ENCODE measurements around the gene NARF.

DNA sequence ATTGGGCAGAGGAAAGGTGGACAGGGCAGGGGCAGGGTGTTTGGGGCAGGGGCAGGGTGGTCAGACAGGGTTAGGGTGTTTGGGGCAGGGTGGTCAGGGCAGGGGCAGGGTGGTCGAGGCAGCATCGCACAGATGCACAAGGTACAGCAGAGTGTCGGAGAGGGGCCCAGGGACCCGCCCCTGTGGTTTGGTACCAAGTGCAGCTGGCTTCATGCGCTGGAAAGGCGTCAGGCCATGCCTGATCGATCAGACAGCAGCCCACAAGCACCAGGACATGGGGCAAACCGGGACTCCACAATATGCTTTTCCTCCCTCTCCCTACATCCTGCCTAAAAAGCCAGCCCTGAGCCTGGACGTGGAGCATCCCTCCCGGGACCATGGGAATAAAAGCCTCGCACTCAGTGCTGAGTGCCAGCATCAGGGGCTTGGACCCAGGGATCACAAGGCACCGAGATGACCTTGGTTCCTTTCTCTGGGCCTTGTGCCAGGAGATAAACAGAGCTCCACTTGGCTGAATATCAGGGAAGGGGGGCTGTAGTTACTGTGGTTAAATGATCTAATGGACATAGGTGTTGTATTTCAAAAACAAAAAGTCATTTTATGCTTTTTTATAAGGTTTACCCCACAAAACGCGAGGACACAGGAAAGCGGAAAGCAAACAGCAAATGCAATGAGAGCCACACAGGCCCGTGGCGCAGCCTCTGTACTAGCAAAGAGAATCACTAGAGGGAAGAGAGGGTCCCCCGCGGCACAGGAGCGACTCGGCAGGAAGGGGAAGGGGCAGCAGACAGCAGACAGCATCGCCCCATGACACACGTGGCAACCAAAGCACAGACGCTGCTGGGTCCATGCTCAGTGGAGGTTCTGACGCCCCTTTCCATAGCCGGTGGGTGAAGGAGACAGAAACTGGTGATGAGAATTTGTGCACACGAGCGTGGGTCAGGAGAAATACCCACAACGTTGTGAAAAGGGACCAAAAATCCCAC, 45.7 kb upstream of the NARF start:
- TF ChIP-seq, protein P1, sequence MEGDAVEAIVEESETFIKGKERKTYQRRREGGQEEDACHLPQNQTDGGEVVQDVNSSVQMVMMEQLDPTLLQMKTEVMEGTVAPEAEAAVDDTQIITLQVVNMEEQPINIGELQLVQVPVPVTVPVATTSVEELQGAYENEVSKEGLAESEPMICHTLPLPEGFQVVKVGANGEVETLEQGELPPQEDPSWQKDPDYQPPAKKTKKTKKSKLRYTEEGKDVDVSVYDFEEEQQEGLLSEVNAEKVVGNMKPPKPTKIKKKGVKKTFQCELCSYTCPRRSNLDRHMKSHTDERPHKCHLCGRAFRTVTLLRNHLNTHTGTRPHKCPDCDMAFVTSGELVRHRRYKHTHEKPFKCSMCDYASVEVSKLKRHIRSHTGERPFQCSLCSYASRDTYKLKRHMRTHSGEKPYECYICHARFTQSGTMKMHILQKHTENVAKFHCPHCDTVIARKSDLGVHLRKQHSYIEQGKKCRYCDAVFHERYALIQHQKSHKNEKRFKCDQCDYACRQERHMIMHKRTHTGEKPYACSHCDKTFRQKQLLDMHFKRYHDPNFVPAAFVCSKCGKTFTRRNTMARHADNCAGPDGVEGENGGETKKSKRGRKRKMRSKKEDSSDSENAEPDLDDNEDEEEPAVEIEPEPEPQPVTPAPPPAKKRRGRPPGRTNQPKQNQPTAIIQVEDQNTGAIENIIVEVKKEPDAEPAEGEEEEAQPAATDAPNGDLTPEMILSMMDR (IDR thresholded peaks at IDR 0.05) = no peak
- TF ChIP-seq POLR2A (IDR thresholded peaks at IDR 0.05) = no peak
- TF ChIP-seq EP300 (IDR thresholded peaks at IDR 0.05) = no peak
